WI38 (cell line): ENCODE measurements around the gene HHAT.

ENCODE experiments used
- H3K4me3 ChIP-seq: 2 replicates; pipeline ENCODE4 v1.5.1; 2011; ENCODE audit warnings: low read depth, mild to moderate bottlenecking, control low read depth, low read length
- CTCF ChIP-seq: IDR thresholded peaks from 2 replicates; pipeline ENCODE4 v1.5.1; 2012; ENCODE audit warnings: low read depth, mild to moderate bottlenecking, control low read depth, low read length

The HHAT gene

DNA sequence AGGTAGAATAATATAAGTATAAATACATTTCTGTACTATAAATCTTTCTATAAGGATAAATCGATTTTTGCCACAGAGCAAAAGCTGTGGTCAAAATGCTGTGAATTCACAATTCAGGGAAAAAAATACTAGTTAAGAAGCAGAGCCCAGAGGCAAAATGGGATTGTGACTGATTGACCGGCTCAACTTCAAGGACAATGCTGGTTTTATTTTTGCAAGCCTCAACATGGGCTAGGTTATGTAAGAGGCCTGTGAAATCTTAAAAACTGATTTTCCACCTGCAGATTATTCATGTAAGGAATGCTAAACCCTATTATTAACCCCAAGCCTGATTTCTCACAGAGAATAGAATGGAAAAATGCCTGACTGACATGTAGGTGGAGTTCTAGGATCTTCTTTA, 155.1 kb downstream of the HHAT start:
- TF ChIP-seq CTCF: no peak
- H3K4me3 ChIP-seq: no peak overlapping the region

DNA sequence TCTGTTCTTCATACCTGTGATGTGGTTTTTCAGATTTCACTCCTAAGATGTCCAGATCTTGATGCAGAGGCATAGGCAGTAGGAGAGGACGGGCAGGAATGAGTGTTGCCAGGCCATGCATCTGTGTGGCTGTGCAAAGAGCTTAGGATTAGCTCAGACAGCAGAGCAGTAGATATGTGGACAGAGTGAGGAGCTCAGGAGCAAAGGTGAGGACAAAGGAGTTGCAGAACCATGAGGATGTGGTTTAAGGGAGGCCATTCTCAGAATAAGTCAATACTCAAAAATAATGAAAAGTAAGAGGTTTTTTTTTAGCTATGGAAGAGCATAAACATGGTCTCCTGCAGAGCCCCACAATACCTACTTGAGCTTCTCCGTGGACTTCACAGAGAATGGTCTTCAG, 158.3 kb downstream of the HHAT start:
- no peak overlapping the region for H3K4me3 ChIP-seq
- TF ChIP-seq CTCF: no peak

GRCh38 chr1:210489491-210489890, 160.8 kb downstream of the HHAT start:
- TF ChIP-seq CTCF: no peak
- H3K4me3 ChIP-seq: no peak overlapping the region

DNA sequence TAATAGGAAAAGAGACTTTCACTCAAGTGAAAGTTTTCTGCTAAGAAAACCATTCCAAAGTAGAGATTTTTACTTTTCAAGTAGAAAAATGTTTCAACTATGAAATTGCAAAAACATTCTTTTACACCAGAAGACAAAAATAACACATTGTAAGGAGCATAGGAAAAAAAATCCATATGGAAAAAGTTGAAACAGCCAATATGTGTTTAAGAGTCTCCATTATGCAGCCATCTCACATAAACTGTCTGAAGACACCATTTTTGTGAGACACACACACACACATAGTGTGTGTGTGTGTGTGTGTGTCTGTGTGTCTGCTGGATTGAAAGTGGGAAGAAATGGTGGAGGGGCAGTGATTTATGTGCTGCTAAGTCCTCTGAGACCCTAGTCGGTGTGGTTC, 162.1 kb downstream of the HHAT start:
- no peak for TF ChIP-seq CTCF
- no peak overlapping the region for H3K4me3 ChIP-seq

DNA sequence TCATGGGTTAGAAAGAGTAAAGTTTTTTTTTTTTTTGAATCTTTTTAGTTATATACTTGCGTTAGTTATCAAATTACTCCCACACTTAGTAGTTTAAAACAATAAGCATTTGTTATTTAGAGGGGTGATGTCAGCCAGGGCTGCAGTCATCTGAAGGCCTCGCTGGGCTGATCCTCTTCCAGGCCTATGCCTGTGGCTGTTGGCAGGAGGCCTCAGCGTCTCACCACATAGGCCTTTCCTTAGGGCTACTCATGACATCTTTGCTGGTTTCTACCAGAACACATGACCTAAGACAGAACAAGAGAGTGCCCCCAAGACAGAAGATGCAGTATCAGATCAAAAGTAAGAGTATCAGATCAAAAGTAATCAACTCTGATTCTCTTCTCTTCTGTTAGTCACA, 167.4 kb downstream of the HHAT start:
- TF ChIP-seq CTCF: no peak
- no peak overlapping the region for H3K4me3 ChIP-seq

DNA sequence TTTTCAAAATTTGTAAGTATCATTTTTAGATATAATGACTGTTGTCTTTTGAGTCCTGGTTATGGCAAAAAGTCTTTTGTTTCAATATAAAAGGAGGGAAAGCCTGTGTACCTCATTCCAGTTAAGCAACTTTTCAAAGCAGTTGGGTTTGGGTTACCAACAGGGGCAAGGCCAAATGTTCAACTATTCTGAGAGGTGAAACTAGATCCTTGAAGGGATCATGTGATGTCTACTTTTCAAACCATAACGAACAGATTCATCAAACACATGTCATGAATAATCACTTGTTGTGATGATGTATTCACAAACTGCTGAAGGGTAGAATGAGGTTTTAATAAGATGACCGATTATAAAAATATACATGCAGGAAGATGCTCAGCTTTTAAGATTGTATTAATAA, 171.3 kb downstream of the HHAT start:
- no peak for TF ChIP-seq CTCF
- no peak overlapping the region for H3K4me3 ChIP-seq

- H3K4me3 ChIP-seq: no peak overlapping the region
- TF ChIP-seq CTCF: no peak
These were observed 172.1 kb downstream of the HHAT start for GRCh38 chr1:210500831-210501230.
